C4-2B (cell line): ENCODE results near the gene ZNF133.

Experiments
- ZFX ChIP-seq: fragments of 450-650 bp; IDR thresholded peaks from 2 replicates; pipeline ENCODE4 v1.6.1; 2017
- TF ChIP-seq, protein P1 (sequence below): fragments of 450-650 bp; conservative IDR thresholded peaks from 2 replicates; pipeline ENCODE4 v1.5.1; 2017; ENCODE audit warnings: mild to moderate bottlenecking

DNA sequence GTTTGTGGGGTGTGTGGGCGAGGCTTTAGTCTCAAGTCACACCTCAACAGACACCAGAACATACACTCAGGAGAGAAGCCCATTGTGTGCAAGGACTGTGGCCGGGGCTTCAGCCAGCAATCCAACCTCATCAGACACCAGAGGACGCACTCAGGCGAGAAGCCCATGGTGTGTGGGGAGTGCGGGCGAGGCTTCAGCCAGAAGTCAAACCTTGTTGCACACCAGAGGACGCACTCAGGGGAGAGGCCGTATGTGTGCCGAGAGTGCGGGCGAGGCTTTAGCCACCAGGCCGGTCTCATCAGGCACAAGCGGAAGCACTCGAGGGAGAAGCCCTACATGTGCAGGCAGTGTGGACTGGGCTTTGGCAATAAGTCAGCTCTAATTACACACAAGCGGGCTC is 27.8 kb downstream of the ZNF133 start:
- TF ChIP-seq, protein P1, sequence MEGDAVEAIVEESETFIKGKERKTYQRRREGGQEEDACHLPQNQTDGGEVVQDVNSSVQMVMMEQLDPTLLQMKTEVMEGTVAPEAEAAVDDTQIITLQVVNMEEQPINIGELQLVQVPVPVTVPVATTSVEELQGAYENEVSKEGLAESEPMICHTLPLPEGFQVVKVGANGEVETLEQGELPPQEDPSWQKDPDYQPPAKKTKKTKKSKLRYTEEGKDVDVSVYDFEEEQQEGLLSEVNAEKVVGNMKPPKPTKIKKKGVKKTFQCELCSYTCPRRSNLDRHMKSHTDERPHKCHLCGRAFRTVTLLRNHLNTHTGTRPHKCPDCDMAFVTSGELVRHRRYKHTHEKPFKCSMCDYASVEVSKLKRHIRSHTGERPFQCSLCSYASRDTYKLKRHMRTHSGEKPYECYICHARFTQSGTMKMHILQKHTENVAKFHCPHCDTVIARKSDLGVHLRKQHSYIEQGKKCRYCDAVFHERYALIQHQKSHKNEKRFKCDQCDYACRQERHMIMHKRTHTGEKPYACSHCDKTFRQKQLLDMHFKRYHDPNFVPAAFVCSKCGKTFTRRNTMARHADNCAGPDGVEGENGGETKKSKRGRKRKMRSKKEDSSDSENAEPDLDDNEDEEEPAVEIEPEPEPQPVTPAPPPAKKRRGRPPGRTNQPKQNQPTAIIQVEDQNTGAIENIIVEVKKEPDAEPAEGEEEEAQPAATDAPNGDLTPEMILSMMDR = no peak
- no peak for TF ChIP-seq ZFX
